GM12872 (cell line): Measurements from ENCODE around the gene ANKRD40.

Experiments used
- CTCF ChIP-seq: IDR thresholded peaks from 3 replicates; pipeline ENCODE4 v1.5.1; 2011; ENCODE audit warnings: low read depth, mild to moderate bottlenecking, low read length, moderate library complexity; ENCODE audit not compliant: insufficient read depth

The ANKRD40 gene

GRCh38 chr17:50691550-50692447, 15.9 kb downstream of the ANKRD40 start:
- TF ChIP-seq CTCF: no peak

- TF ChIP-seq CTCF: no peak
Observed at GRCh38 chr17:50690887-50691549, 16.7 kb downstream of the ANKRD40 start.

GRCh38 chr17:50689956-50690886, 17.5 kb downstream of the ANKRD40 start:
- TF ChIP-seq CTCF: no peak

- no peak for TF ChIP-seq CTCF
Observed at GRCh38 chr17:50689251-50689650, 18.5 kb downstream of the ANKRD40 start.

GRCh38 chr17:50688245-50688644, 19.5 kb downstream of the ANKRD40 start:
- TF ChIP-seq CTCF: no peak

- no peak for TF ChIP-seq CTCF
Observed at GRCh38 chr17:50687200-50688066, 20.3 kb downstream of the ANKRD40 start.
